DOHH2 (cell line): ENCODE data around the gene FKBP2.

Experiments
- CTCF ChIP-seq: fragments of 200-600 bp; sonication (generic); IDR thresholded peaks from one replicate; pipeline ENCODE4 v1.5.1; 2014; ENCODE audit warnings: antibody characterized with exemption, mild to moderate bottlenecking, low read depth, low read length; ENCODE audit not compliant: poor library complexity, severe bottlenecking
- EZH2phosphoT487 ChIP-seq: fragments of 200-600 bp; sonication (generic); IDR thresholded peaks from 2 replicates; pipeline ENCODE4 v1.6.1; 2017; ENCODE audit warnings: borderline replicate concordance, mild to moderate bottlenecking, antibody characterized with exemption, low read length, moderate library complexity, mixed read lengths

GRCh38 chr11:64230985-64231365 lies 9.9 kb upstream of the FKBP2 start:
- TF ChIP-seq CTCF (no peak), EZH2phosphoT487 (no peak)
